GM19351 (cell line): Measurements from ENCODE around the gene DMD.

Experiments used
- ATAC-seq: cut with Tn5 transposase; IDR thresholded peaks from one replicate; pipeline ENCODE4 v1.9.1; 2021; ENCODE audit warnings: mild to moderate bottlenecking, moderate library complexity; ENCODE audit not compliant: unreplicated experiment

Gene DMD

GRCh38 chrX:31092970-31093638 is 2118.2 kb downstream of the DMD start:
- ATAC-seq: peak; percentile 54

- ATAC-seq: no peak
Observed at GRCh38 chrX:31092476-31092875, 2118.9 kb downstream of the DMD start.

- no peak for ATAC-seq
Observed at GRCh38 chrX:31091819-31092218, 2119.5 kb downstream of the DMD start.

GRCh38 chrX:31074522-31074921 is 2136.8 kb downstream of the DMD start:
- ATAC-seq: no peak

DNA sequence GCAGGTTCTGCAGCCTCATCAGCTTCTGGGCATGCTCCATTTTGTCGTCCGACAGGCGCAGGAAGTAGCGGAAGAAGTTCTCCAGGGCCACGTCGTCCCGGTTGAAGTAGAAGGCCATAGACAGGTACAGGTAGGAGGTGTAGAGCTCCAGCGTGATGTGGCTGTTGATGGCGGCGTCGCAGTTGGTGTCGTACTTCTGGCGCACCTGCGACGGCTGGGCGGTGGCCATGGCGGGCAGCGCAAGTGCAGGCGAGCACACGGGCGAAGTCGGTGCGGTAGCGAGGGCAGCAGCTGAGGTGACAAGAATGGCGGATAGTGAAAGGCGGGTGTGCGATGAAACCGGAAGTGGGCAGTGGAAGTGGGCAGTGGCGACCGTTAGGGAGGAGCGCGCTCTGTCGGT is 2139.6 kb downstream of the DMD start, which contains the start of gene FTHL17:
Gene FTHL17 (minus strand): TSS at position 317 of the 400 bp plus-strand sequence. CDS start 88 bp downstream, at position 229.
- ATAC-seq: no peak

DNA sequence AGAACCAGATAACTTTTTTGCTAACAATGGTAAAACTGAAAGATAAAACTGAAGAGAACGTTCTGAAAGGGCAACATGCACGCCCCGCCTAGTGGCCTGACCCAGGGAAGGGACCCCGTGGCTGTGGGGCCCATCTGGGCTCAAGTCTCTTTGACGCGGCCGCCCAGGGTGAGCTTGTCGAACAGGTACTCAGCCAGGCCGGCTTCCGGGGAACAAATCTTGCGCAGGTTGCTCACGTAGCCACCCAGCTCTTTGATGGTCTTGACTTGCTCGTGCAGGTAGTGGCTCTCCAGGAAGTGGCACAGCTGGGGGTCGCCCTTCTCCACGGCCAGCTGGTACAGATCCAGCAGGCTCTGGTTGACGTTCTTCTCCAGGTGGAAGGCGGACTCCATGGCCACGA is 2140.1 kb downstream of the DMD start:
- ATAC-seq: no peak

- ATAC-seq: peak; percentile 65
Observed at GRCh38 chrX:31070057-31070468, 2141.3 kb downstream of the DMD start.
